PC-3 (cell line): Measurements from ENCODE around the gene CCDC85B.

Source experiments
- CTCF ChIP-seq: fragments of 300-600 bp; sonication (generic); conservative IDR thresholded peaks from 2 replicates; pipeline ENCODE4 v1.5.1; 2017; ENCODE audit warnings: antibody characterized with exemption, low read depth, mild to moderate bottlenecking, low read length
- EZH2 ChIP-seq: fragments of 300-600 bp; sonication (generic); IDR thresholded peaks from one replicate; pipeline ENCODE4 v1.6.1; 2017; ENCODE audit warnings: antibody characterized with exemption, mild to moderate bottlenecking, low read length; ENCODE audit not compliant: unreplicated experiment
- EZH2phosphoT487 ChIP-seq: fragments of 300-600 bp; sonication (generic); IDR thresholded peaks from 2 replicates; pipeline ENCODE4 v1.6.1; 2018; ENCODE audit warnings: mild to moderate bottlenecking, antibody characterized with exemption, low read length, borderline replicate concordance

DNA sequence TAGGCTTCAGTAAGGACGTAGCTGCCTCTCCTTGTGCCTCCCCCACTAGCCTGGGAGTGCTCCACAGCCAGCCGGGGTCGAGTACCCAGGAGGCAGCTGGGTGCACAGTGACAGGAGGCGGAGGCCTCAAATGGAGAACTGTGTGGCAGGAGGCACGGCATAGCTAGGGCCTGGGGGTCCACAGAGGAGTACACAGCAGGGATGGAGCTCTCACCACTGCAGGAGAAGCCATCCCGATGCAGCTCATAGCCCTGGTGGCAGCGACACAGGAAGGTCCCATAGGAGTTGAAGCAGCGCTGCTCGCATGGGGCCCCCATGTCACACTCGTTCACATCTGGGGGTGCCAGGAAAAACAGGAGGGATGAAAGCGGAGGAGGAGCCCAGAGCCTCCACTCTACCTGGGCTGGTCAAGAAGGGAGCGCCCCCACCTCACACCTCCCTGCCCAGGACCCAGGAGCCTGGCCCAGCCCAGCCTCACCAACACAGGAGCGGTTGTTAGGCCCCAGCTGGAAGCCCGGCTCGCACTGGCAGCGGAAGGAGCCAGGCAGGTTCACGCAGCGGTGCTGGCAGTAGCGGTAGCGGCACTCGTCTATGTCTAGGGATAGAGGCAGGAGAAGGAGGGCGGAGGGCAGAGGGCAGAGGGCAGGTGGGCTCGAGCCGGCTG, 20.7 kb upstream of the CCDC85B start:
- TF ChIP-seq CTCF: no peak
- TF ChIP-seq EZH2: no peak
- TF ChIP-seq EZH2phosphoT487: no peak
